Kidney epithelial cell (primary cell): Measurements from ENCODE around the gene GRID1. TPM values are rescaled to one million over a fixed set of nuclear protein-coding genes. Genes with fewer than 3 reads are reported as not detected.
"Not testable (repeated sequence)": the region's sequence is repeated elsewhere in the genome, so short reads cannot be mapped to it uniquely, and the experiment has no call there.

Experiments used
- DNase-seq: peaks from one replicate; pipeline ENCODE4 v3.0.0-alpha.2; 2010; ENCODE audit warnings: low read depth
- H3K27me3 ChIP-seq: 2 replicates; pipeline ENCODE4 v1.6.0; 2011; ENCODE audit warnings: low read length; ENCODE audit not compliant: control insufficient read depth, insufficient read depth
- H3K36me3 ChIP-seq: 2 replicates; pipeline ENCODE4 v1.5.1; 2011; ENCODE audit warnings: low read length; ENCODE audit not compliant: control insufficient read depth, insufficient read depth
- H3K4me3 ChIP-seq: 2 replicates; pipeline ENCODE4 v1.5.1; 2011; ENCODE audit warnings: low read depth, mild to moderate bottlenecking, control low read depth, low read length
- CTCF ChIP-seq: IDR thresholded peaks from 2 replicates; pipeline ENCODE4 v1.5.1; 2011; ENCODE audit warnings: mild to moderate bottlenecking, moderate library complexity, low read length, control low read depth, inconsistent platforms; ENCODE audit not compliant: insufficient read depth, poor library complexity, severe bottlenecking
- total RNA-seq: library from RNA; depleted of rRNA; stranded (reverse); fragments of >200 nt; gene quantifications from 2 replicates; pipeline ENCODE4 v1.2.3, GENCODE V29; 2015

GRID1 gene
- total RNA-seq, 1 donor from 2014 or later: 0.33 TPM

DNA sequence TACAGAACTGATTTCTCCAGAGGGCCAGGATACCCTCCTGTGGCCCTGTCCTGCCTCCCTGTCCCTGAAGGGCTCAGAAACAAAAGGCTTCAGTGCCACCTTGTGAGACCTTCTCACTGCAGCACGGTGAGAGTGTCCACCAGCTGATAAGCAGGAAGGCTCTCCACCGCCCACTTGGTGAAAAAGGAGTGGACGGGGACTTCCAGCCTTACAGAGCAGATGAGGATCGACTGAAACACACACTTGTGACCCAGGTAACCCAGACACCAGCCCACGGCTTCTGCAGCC lies 330.1 kb downstream of the GRID1 start:
- Histone ChIP-seq H3K36me3 (no peaks in the 10 kb centered on the region), H3K4me3 (no peak overlapping the region), H3K27me3 (no peaks in the 10 kb centered on the region)
- no peak for DNase-seq
- no peak for TF ChIP-seq CTCF

DNA sequence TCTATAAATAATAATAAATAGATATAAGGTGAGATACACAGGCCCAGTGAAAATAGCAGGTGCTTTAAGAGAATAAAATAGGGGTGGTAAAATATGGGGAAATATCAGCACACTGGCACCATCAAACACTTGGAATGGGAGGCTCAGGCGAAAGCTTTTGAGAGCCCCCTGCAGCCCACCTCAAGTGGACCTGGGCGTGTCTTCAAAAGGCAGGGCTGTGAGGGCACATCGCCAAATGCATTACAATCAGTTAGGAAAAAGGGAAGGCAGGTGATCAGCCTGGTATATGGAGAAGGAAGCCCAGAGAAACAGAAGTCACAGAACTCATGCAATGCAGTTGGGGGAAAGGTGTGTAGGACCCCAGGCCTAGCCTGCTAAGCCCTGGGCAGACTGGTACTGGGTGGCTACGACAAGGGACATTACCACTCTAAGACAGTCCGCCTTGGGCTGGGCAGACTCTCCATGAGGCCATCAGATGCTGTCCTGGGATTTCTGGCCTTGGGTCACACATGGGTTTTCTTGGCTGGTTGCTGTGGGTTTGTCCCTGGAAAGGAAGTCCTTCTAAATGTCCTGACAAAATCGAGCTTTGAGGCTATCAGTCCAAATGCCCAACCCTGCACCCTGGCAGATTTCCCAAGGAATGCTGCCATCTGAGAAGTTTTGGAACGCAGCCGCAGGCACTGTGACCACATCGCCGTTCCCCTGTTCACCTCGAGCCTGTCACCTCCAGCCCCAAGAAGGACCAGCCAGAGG lies 330.6 kb downstream of the GRID1 start:
- DNase-seq: no peak
- Histone ChIP-seq H3K4me3 (no peak overlapping the region), H3K27me3 (no peaks in the 10 kb centered on the region), H3K36me3 (no peaks in the 10 kb centered on the region)
- no peak for TF ChIP-seq CTCF

GRCh38 chr10:86034710-86035109 lies 331.9 kb downstream of the GRID1 start:
- TF ChIP-seq CTCF: no peak
- no peaks in the 10 kb centered on the region for H3K27me3 ChIP-seq
- DNase-seq: no peak
- H3K4me3 ChIP-seq: no peak overlapping the region
- H3K36me3 ChIP-seq: no peaks in the 10 kb centered on the region

GRCh38 chr10:86033581-86033980 lies 333.0 kb downstream of the GRID1 start:
- no peak for DNase-seq
- Histone ChIP-seq H3K27me3 (no peaks in the 10 kb centered on the region), H3K4me3 (no peak overlapping the region), H3K36me3 (no peaks in the 10 kb centered on the region)
- TF ChIP-seq CTCF: no peak

- not testable (repeated sequence) for H3K4me3 ChIP-seq, H3K36me3 ChIP-seq, DNase-seq, H3K27me3 ChIP-seq
These were observed 334.5 kb downstream of the GRID1 start for GRCh38 chr10:86032087-86032486.

GRCh38 chr10:86030312-86030711 lies 336.3 kb downstream of the GRID1 start:
- no peaks in the 10 kb centered on the region for H3K27me3 ChIP-seq
- H3K36me3 ChIP-seq: no peaks in the 10 kb centered on the region
- DNase-seq: no peak
- TF ChIP-seq CTCF: no peak
- H3K4me3 ChIP-seq: no peak overlapping the region
